ENCODE results near the gene ZNF397. TPM values are rescaled to one million over a fixed set of nuclear protein-coding genes. Genes with fewer than 3 reads are reported as not detected.

The ZNF397 gene
- total RNA-seq, 1 experiment from 2014 or later: 15.9 TPM

GRCh38 chr18:35245719-35246317, 5.0 kb downstream of the ZNF397 start:
- DNase-seq (ENCODE audit: extremely low read depth, low read depth): no peak

GRCh38 chr18:35246831-35247230, 6.0 kb downstream of the ZNF397 start:
- DNase-seq (ENCODE audit: extremely low read depth, low read depth): no peak

GRCh38 chr18:35247412-35248249, 6.8 kb downstream of the ZNF397 start:
- DNase-seq (ENCODE audit: extremely low read depth, low read depth): no peak

- DNase-seq (ENCODE audit: extremely low read depth, low read depth): no peak
Observed at GRCh38 chr18:35248429-35248828, 7.6 kb downstream of the ZNF397 start.

- no peak for DNase-seq (ENCODE audit: extremely low read depth, low read depth)
Observed at GRCh38 chr18:35252466-35252865, 11.6 kb downstream of the ZNF397 start.

GRCh38 chr18:35253655-35254287, 12.9 kb downstream of the ZNF397 start:
- DNase-seq (ENCODE audit: extremely low read depth, low read depth): no peak

- no peak for DNase-seq (ENCODE audit: extremely low read depth, low read depth)
Observed at GRCh38 chr18:35256947-35257346, 16.1 kb downstream of the ZNF397 start.

GRCh38 chr18:35264409-35264808, 23.6 kb downstream of the ZNF397 start:
- DNase-seq (ENCODE audit: extremely low read depth, low read depth): no peak

GRCh38 chr18:35267161-35267651, 26.4 kb downstream of the ZNF397 start:
- no peak for DNase-seq (ENCODE audit: extremely low read depth, low read depth)

GRCh38 chr18:35267809-35268208, 27.0 kb downstream of the ZNF397 start:
- no peak for DNase-seq (ENCODE audit: extremely low read depth, low read depth)

- no peak for DNase-seq (ENCODE audit: extremely low read depth, low read depth)
Observed at GRCh38 chr18:35268821-35269220, 28.0 kb downstream of the ZNF397 start.

GRCh38 chr18:35271656-35272055, 30.8 kb downstream of the ZNF397 start:
- no peak for DNase-seq (ENCODE audit: extremely low read depth, low read depth)

GRCh38 chr18:35276267-35276666, 35.4 kb downstream of the ZNF397 start:
- no peak for DNase-seq (ENCODE audit: extremely low read depth, low read depth)

- DNase-seq (ENCODE audit: extremely low read depth, low read depth): no peak
Observed at GRCh38 chr18:35277633-35278032, 36.8 kb downstream of the ZNF397 start.

- DNase-seq (ENCODE audit: extremely low read depth, low read depth): no peak
Observed at GRCh38 chr18:35278085-35278484, 37.3 kb downstream of the ZNF397 start.

GRCh38 chr18:35278969-35279368, 38.1 kb downstream of the ZNF397 start:
- no peak for DNase-seq (ENCODE audit: extremely low read depth, low read depth)

GRCh38 chr18:35282353-35282752, 41.5 kb downstream of the ZNF397 start:
- DNase-seq (ENCODE audit: extremely low read depth, low read depth): no peak

GRCh38 chr18:35283923-35284794, 43.3 kb downstream of the ZNF397 start:
- DNase-seq (ENCODE audit: extremely low read depth, low read depth): no peak

- DNase-seq (ENCODE audit: extremely low read depth, low read depth): no peak
Observed at GRCh38 chr18:35284841-35285240, 44.0 kb downstream of the ZNF397 start.

- no peak for DNase-seq (ENCODE audit: extremely low read depth, low read depth)
Observed at GRCh38 chr18:35289293-35289692, 48.5 kb downstream of the ZNF397 start.

GRCh38 chr18:35289727-35290093, 48.9 kb downstream of the ZNF397 start:
- DNase-seq (ENCODE audit: extremely low read depth, low read depth): no peak
